Mammary epithelial cell (primary cell): Measurements from ENCODE around the gene APOBEC3A.

Experiments used
- EZH2 ChIP-seq: IDR thresholded peaks from 2 replicates; pipeline ENCODE4 v1.6.1; 2012; ENCODE audit warnings: low read length, inconsistent platforms, borderline replicate concordance
- TF ChIP-seq, protein P1 (sequence below), 2 donors: IDR thresholded peaks in 1 of 2; conservative IDR thresholded peaks in 1 of 2; 2 replicates each; pipeline ENCODE4 v1.5.1; 2011 to 2012; ENCODE audit warnings: inconsistent platforms in 2 of 2, low read length in 2 of 2, mild to moderate bottlenecking in 2 of 2, control low read depth in 1 of 2, low read depth in 1 of 2; ENCODE audit not compliant: insufficient read depth in 1 of 2; ENCODE audit errors: extremely low read depth in 1 of 2

DNA sequence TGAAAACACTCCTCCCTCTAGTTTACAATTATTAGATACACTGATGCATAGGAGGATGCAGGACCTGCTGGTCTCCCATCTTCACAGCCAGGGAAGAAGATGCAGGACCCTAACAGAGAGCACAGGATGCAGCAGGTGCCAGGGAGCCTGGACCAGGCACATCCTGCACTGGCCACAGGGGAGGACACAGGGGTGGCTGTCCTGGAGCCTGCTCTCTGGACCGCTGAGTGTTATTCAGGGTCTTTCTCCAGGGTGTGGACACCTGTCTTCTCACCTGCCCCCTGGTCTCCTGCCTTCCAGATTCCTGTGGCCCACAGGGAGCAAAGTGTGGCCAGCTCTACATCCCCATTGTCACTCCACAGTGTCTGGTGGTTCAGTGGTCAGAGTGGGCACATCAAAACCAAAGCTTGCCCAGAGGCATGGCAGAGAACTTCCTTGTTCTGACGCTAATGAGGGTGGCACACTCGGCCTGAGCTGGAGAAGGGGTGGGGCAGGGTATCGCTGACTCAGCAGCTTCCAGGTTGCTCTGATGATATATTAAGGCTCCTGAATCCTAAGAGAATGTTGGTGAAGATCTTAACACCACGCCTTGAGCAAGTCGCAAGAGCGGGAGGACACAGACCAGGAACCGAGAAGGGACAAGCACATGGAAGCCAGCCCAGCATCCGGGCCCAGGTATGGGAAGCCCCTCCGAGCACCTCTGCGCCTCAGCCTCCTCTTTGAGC is at the start of gene APOBEC3A:
- TF ChIP-seq, protein P1, sequence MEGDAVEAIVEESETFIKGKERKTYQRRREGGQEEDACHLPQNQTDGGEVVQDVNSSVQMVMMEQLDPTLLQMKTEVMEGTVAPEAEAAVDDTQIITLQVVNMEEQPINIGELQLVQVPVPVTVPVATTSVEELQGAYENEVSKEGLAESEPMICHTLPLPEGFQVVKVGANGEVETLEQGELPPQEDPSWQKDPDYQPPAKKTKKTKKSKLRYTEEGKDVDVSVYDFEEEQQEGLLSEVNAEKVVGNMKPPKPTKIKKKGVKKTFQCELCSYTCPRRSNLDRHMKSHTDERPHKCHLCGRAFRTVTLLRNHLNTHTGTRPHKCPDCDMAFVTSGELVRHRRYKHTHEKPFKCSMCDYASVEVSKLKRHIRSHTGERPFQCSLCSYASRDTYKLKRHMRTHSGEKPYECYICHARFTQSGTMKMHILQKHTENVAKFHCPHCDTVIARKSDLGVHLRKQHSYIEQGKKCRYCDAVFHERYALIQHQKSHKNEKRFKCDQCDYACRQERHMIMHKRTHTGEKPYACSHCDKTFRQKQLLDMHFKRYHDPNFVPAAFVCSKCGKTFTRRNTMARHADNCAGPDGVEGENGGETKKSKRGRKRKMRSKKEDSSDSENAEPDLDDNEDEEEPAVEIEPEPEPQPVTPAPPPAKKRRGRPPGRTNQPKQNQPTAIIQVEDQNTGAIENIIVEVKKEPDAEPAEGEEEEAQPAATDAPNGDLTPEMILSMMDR (conservative IDR thresholded peaks at IDR 0.05 in 1 of 2, IDR thresholded peaks at IDR 0.05 in 1 of 2; ENCODE audit: extremely low read depth in 1 of 2, insufficient read depth in 1 of 2, low read depth in 1 of 2, low read length in 2 of 2), result no peak
- no peak for TF ChIP-seq EZH2
